Prostate gland (tissue), 2 donors: ENCODE data around the gene GPRC5D. TPM values are rescaled to one million over a fixed set of nuclear protein-coding genes. Genes with fewer than 3 reads are reported as not detected.

ENCODE experiments used
- microRNA counts, 2 donors: library from miRNA; unstranded; fragments of <30 nt; microRNA quantifications; one replicate each; lab custom pipeline; 2016 to 2017
- small RNA-seq, 2 donors: library from RNA; depleted of rRNA; stranded (forward); fragments of <200 nt; gene quantifications; one replicate each; pipeline ENCODE3, GENCODE V24; 2016
- total RNA-seq, 2 donors: library from RNA; depleted of rRNA; stranded (reverse); fragments of >200 nt; gene quantifications; one replicate each; pipeline ENCODE4 v1.1.0, GENCODE V29; 2016

Gene GPRC5D
- total RNA-seq, 2 donors from 2014 or later: not detected

MicroRNA genes within 50 kb of the gene (microRNA counts, 767-probe panel; counts per million panel counts)
- 2,273 to 2,469 counts per million in 2 donors for microRNA hsa-miR-614 (lab: Ali Mortazavi, UCI)

Small RNAs within 50 kb of the gene (small RNA-seq; reads per million reads assigned to genes)
- gene RF00604: 0 to 0.28 reads per million in 2 donors

Other genes starting within 250 kb of the GPRC5D start
- 100 to 1,000 TPM in 1 of 2 donors, 10 to 100 TPM in 1; 73.5 to 110 TPM for gene CDKN1B, start 234.8 kb downstream of the GPRC5D start, total RNA-seq
- 10 to 100 TPM; 10.7 to 16.1 TPM for gene APOLD1, start 166.5 kb downstream of the GPRC5D start, total RNA-seq
- 10 to 100 TPM; 44.6 to 74.8 TPM for gene DDX47, start 138.8 kb downstream of the GPRC5D start, total RNA-seq
- 10 to 100 TPM in 1 of 2 donors, 1 to 10 TPM in 1; 5.4 to 22.2 TPM for gene GPRC5A, start 60.6 kb downstream of the GPRC5D start, total RNA-seq
- 10 to 100 TPM; 30.0 to 40.3 TPM for gene HEBP1, start 48.1 kb upstream of the GPRC5D start, total RNA-seq
- 10 to 100 TPM; 14.7 to 24.3 TPM for gene FAM234B, start 92.2 kb upstream of the GPRC5D start, total RNA-seq
- 10 to 100 TPM in 1 of 2 donors, not detected in 1; 21.2 TPM for gene GSG1, start 151.5 kb upstream of the GPRC5D start, total RNA-seq
- 10 to 100 TPM; 38.9 to 71.6 TPM for gene EMP1, start 244.6 kb upstream of the GPRC5D start, total RNA-seq